Ammon's horn (tissue), 1 donor: Measurements from ENCODE around the gene KRT35.

Experiments used
- DNase-seq: peaks from one replicate; pipeline ENCODE4 v3.0.0-alpha.2; 2016; ENCODE audit warnings: low spot score

KRT35 gene

DNA sequence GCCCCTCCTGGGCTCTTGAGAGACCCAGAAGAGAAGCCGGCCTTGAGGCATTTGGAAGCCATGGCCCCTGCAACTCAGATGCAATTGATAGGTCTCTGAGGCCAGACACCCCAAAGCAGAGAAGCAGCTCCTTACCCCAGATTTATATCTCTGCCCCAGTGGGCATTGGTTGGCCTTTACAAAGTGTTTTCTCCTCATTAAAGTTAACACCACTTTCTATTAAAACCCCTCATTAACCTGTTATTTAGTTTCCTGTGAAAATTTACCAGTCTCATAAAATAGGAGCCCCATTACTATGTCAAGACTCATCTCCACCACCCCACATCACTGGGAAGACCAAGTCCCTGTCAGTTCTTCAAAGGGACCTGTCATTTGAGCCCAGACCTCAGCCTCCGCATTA, at the start of gene KRT35:
Gene KRT35 (minus strand): TSS at position 116 of the 400 bp plus-strand sequence. CDS start 54 bp downstream, at position 62.
- no peak for DNase-seq

DNA sequence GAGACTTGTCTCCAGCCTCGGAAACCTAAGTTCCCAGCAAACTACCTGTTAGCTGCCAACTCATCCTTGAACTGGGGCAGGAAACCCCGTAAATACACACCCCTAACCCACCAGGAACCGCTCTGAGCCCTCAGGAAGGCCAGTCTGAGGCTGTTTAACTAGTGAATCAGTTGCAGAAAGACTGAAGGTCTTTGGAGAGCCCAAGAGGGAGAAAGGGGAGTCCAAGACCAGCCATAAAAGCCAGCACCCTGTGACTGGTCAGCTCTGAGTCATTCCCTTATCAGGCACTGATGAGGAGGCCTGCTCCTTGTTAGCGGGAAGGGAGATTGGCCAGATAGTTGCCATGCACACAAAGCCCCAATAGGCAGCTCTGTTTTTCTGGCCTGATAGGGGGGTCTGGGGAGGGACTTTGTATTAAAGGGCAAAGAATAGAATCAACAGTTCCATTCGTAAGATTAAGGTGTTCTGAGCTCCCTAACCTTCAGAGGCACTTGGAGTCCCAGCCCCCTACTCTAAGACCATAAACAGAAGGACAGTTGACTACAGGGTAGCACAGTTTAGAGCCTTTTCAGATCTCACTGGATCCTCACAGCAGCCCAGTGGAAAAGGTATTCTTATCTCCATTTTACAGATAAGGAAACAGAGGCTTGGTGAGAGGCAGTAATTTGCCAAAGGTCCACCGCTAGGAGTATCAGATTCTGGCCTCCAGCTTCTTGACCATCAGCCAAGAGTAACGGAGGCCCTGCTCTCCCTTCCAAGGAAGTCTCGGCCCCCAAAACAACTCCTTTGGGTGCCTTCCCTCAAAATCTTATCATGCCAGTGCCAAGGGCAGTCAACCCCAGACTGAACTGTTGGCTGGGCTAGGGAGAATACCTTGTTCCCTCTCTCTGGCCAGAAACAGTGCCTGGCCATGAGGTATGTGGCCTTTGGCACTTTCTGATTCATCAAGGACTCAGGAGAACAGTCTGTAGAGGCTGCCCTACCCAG, 49.4 kb upstream of the KRT35 start:
- no peak for DNase-seq

DNA sequence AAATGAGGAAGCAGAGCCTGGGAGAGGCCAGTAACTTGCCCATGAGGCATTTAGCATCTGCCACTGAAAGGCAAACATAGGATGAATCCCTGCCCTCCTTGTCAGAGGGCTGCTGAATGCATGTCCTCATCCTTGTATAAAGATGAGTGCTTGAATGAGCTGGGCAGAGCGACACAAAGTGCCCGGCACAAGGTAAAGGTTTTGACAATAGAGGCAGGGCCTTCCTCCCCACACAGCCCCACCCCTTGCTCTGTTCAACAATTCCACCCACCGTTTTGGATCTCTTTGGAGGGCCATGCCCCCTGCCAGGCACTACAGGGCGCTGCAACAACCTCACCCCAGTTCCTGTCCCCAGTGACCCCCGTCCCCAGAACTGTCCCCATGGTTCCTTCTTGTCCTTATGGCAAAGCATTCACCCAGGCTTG, 48.6 kb upstream of the KRT35 start:
- DNase-seq: no peak

GRCh38 chr17:41528959-41529353, 48.0 kb upstream of the KRT35 start:
- DNase-seq: no peak

- DNase-seq: no peak
Observed at GRCh38 chr17:41527063-41528023, 46.4 kb upstream of the KRT35 start.

DNA sequence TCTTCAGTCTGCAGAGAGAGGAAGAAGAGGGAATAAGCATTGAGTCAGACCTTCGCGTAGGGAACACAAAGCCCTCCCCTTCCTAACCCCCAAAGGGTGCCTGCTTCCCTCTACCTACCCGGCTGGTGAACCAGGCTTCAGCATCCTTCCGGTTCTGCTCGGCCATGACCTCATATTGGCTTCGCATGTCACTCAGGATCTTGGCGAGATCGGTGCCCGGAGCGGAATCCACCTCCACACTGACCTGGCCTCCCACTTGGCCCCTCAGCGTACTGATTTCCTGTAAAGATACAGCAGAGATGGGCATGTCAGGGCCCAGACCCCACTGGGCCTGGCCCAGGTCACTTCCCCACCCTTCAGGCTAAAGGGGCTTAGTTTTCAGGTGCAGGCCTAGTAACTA, 43.3 kb upstream of the KRT35 start:
- DNase-seq: no peak

- no peak for DNase-seq
Observed at GRCh38 chr17:41523787-41524186, 42.8 kb upstream of the KRT35 start.

DNA sequence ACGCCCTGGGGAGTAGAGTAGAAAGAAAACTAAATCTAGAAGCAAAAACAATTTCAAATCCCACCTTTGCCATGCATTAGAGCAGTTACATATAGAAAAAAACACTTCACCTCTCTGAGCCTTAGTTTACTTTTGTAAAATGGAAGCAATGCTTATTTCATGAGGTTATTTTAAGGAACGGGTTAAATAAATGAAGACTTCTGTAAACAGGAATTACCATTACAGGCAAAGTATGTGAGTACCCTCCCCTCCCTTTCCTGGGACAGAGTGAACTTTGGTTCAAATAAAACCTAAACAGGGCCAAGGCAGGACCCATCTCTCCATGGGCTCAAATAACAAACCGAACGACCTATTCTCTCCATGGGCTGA, 42.3 kb upstream of the KRT35 start:
- no peak for DNase-seq

DNA sequence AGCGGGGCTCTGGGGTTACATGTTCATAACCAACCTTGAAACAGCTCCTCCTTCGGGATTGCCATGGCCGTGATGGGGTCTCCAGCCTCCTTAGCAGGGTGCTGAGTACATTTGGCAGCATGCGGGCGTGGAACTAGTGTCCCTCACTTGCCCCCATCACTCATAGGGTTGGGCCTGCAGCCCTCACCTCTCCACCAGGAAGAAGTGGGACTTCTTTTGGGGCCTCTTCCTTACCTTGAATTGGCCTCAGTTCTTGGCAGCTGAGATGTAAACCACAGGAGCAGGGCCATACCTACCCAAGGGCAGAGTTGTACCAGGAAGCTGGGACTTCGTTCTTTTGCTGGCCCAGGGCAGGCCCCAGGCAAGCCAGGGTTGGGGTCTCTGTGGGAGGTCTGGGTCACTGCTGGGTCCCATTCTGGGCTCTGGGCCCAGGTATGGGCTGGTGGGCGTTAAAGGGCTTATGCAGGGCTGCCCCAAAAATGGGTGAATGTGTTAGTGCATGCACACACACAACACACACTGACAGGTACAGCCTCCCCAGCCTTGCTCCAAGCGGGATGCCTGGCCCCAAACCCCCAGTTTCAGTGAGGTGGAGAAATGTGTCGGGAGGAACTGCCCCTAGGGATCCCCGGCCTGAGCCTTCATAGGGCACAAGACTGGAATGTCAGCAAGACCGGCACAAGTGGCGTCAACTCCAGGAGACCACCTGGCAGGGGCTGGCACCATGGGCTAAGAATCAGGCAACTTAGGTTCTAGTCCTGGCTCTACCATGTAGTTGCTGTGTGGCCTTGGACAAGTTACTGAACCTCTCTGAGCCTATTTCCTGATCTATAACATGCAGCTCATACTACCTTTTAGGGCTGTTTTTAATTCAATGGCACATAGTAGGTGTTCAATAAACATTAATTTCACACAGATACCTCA, 41.6 kb upstream of the KRT35 start:
- no peak for DNase-seq

DNA sequence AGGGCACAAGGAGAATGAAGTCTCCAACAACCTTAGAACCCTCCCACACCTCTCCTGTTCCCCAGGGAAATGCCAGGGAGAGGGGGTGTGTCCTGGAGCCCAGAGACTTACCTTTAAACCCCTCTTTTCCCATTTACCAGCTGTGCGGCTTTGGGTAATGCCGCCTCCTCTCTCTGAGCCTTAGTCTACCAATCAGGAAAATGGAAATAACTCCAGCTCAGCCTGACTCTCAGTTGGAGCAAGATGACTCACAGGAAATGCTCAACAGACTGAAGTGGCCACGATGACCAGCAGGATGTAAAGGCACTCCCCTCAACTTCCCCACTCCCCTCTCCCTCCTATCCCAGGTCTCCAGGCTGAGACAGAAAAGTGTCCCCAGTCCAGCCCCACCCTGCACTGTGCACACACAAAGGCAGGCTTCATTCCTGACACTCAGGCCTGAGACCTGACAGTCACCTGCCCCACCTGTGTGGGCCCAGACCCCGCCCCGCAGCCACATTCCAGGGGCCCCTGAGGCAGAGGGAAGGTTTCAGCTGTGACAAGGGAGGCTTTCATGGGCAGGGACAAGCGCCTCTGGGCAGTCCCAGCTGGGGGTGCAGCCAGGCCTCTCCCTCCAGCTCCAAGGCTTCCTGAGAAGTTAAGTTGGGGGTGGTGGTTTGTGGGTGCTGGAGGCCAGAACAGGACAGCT, 40.8 kb upstream of the KRT35 start:
- no peak for DNase-seq

GRCh38 chr17:41520821-41521521, 40.0 kb upstream of the KRT35 start:
- no peak for DNase-seq

DNA sequence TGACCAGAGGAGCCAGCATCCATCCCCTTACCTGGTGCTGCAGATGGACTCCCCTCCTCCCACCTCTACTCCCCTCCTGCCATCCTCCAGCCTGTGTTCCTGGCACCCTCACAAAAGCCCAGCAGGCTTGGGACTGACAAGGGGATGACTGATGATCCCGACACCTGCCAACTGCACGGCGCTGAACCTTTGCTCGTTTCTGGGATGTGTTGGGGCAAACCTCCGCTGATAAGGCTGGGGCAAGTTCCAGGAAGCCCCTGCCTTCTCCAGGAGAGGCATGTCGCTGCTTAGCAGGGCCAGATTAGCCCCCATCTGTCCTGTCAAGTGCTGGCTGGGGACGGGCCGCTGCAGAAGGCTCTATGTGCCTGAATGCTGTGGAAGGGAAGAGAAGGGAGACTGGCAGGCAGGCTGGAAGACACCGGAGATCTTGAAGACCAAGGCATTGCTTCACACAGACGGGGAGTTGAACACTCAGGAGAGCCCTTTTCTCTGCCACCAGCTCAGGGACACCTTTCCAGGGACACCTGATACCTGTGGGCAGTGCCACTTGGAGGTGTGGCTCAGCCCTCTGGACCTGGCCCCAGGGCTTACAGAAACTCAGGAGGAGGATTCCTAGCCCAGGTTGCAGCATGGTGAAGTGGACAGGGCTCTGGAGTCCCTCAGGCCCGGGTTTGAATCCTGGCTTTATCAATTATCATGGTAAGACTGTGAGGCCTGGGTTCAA, 38.7 kb upstream of the KRT35 start:
- no peak for DNase-seq

GRCh38 chr17:41518789-41519449, 38.0 kb upstream of the KRT35 start, which contains the start of gene KRT15:
TSS of gene KRT15 (minus strand) at chr17:41518890. CDS start at chr17:41518827, 63 bp downstream.
- DNase-seq: no peak

- DNase-seq: no peak
Observed at GRCh38 chr17:41518031-41518430, 37.1 kb upstream of the KRT35 start.

DNA sequence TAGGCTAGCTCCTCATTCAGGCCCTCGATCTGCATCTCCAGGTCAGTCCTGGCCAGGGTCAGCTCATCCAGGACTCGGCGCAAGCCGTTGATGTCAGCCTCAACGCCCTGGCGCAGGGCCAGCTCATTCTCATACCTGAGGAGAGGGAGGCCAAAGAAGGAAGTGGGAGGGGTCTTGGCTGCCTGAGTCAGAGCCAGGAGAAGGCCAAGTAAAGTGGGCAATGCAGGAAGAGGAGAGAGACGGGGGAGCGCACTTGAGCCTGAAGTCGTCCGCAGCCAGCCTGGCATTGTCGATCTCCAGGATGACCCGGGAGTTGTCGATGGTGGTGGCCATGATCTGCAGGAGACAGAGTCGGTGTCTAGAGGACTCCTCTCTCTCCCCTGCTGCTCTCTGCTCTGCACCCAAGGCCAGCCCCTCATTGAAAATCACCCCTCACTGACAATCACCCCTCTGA, 35.9 kb upstream of the KRT35 start:
- DNase-seq: no peak

DNA sequence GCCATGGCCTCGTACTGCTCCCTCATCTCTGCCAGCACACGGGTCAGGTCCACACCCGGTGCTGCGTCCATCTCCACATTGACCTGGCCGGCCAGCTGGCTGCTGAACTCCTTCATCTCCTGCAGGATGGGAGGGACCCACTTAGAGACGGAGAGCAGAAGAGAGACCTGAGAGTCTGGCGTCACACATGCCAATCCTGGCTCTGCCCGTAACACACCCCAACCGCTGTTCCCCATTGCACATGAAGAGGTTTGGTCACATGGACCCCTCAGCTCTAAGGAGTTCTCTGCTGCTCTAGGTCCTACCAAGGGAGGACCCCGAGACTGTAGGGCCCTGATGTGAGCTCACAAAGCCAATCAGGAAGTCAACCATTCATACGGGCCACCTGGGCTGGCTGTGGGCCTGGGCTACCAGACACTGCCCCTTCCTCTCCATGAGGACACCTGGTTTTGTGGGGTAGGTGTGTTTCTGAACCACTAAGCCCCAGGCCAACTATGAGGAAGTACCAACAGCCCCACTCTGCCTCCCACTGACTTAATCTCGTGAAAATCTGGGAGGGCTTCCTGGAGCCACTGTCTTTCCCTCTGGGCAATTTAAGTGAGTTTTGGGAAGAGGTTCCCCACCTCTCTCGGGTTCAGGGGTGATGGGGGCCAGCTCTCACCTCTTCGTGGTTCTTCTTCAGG, 35.3 kb upstream of the KRT35 start:
- DNase-seq: no peak

GRCh38 chr17:41513168-41513547, 32.2 kb upstream of the KRT35 start:
- no peak for DNase-seq

DNA sequence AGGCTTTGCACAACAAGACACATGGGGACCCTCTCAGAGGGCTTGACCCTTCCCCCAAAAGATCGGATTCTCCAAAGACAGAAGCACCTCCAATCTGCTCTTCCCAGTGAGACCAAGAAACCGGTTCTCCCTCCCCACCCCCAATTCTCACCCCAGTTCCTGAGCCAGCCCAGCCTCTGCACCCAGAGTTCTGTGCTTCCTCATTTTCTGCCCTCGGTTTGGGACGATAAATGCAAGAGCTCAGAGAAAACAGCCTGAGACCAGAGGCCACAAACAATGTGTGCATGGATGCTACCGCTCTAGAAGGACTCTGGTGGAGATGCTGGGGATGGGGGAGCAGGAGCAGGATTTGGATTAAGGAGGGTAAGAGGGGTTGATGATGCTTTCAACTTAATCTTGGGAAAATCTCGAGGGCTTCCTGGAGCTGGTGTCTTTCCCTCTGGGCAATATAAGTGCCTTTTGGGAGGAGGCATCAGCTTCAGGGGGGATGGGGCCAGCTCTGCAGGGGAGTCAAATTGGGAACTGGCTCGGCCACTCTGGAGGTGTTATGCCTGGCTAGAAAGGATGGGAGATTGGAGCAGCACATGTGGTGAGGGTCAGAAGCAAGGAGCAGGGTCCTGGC, 31.7 kb upstream of the KRT35 start:
- no peak for DNase-seq
